Head of caudate nucleus (tissue), 42 donors: ENCODE data around the gene NKX6-2.
"Not testable (repeated sequence)": the region's sequence is repeated elsewhere in the genome, so short reads cannot be mapped to it uniquely, and the experiment has no call there.

Experiments used
- DNase-seq, 42 donors: peaks; one replicate each; pipeline versions ENCODE4 v3.0.0 to v3.0.0-alpha.2; 2020 to 2021; ENCODE audit warnings: mixed read lengths in 7 of 42
- intact Hi-C: fragments of 100-400 bp; cut with DNase I; formaldehyde crosslinking; loops from one replicate; pipeline ENCODE4 v1.15.0; 2022

The NKX6-2 gene

GRCh38 chr10:132803416-132804210 is 17.7 kb upstream of the NKX6-2 start:
- DNase-seq, result peak in 4 of 42 donors; percentile 8 to 28 (median 18)
- intact Hi-C loops, result no loop called here

- DNase-seq, result peak in 3 of 42 donors; percentile 10 to 31 (median 13)
- intact Hi-C loops, result no loop called here
These were observed 16.9 kb upstream of the NKX6-2 start for GRCh38 chr10:132802694-132803320.

DNA sequence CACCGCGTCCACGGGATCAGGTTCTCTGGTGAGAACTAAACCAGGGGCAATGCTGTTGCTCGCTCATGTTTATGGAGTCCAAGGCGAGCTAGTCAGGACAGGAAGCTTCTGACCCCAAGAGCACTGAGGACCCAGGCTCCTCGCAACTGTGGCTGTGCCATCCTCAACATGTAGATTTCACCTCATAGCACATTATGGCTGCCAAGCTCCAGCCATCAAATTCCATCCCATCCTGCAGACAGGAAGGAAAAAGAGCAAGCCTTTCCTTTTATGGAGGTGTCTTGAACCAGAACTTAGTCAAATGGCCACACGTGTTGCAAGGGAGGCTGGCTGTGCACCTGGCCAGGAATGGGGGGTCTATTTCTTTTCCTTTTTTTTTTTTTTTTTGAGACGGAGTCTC is 16.1 kb upstream of the NKX6-2 start:
- no peak for DNase-seq
- intact Hi-C loops, result no loop called here

- intact Hi-C loops, result no loop called here
- DNase-seq, result peak in 6 of 42 donors; percentile 2 to 29 (median 14)
These were observed 13.9 kb upstream of the NKX6-2 start for GRCh38 chr10:132799865-132800264.

DNA sequence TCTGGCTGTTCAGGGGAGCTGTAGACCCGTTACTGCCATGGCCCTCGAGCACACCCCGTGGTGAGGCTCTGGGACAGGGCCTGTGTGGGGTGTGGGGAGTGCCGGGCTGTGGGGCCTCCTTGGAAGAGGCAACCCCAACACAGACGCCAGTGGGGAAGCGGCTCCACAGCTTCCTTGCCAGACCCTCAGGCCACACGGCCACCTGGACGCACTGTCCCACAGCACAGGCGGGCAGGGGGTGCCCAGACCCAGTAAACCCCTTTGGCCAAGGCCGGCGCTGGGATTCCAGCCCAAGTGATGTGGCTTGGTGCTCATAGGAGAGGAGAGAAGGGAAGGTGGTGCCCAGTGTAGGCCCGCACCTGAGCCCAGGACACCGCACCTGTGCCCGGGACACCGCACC is 12.9 kb upstream of the NKX6-2 start:
- intact Hi-C loops, result no loop called here
- peak in 4 of 42 donors; percentile 1 to 28 (median 8) for DNase-seq

- DNase-seq, result peak in 1 of 42 donors; percentile 4
- intact Hi-C loops, result no loop called here
These were observed 12.5 kb upstream of the NKX6-2 start for GRCh38 chr10:132798403-132798802.

DNA sequence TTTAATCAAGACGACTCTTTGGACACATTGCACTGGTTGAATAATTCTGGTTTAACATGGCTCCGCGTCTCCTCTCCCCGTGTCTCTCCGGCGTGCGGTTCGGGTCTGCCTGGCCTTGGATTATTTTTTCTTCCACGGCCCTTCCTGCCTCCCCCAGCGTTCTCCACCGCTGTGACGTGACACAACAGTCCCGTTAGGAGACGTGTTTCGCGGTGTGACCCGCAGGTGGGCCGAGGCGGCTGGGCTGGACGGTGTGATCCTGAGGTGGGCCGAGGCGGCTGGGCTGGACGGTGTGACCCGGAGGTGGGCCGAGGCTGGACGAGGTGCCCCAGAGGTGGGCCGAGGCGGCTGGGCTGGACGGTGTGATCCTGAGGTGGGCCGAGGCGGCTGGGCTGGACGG is 12.0 kb upstream of the NKX6-2 start:
- DNase-seq, result peak in 1 of 42 donors; percentile 3
- intact Hi-C loops, result not testable (repeated sequence)

GRCh38 chr10:132796846-132797245 is 10.9 kb upstream of the NKX6-2 start:
- intact Hi-C loops, result no loop called here
- peak in 2 of 42 donors; percentile 2 to 5 for DNase-seq

GRCh38 chr10:132793871-132794849 is 8.2 kb upstream of the NKX6-2 start:
- DNase-seq, result no peak
- intact Hi-C loops, result no loop called here

- DNase-seq, result no peak
- intact Hi-C loops, result no loop called here
These were observed 7.3 kb upstream of the NKX6-2 start for GRCh38 chr10:132793213-132793612.

DNA sequence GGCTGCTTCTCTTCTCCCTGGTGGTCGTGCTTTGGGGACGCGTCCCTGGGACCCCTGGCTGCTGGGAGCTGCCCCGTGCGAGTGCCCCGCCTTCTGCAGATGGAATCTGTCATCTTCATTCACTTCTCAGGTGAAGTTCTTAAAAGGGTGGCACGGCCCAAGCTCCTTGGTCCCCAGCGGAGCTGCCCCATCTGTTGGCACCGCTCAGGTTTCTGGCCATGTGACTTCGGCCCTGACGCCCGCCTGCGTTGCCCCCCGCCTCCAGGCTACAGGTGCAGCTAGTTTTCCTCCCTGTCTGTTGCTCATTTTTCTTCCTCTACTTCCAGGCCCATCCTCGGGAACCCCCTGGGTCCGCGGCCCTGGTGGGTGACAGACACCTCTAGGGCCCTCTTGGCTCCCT is 6.8 kb upstream of the NKX6-2 start:
- no peak for DNase-seq
- intact Hi-C loops, result no loop called here

- DNase-seq, intact Hi-C loops: not testable (repeated sequence)
These were observed 6.2 kb upstream of the NKX6-2 start for GRCh38 chr10:132792099-132792498.

DNA sequence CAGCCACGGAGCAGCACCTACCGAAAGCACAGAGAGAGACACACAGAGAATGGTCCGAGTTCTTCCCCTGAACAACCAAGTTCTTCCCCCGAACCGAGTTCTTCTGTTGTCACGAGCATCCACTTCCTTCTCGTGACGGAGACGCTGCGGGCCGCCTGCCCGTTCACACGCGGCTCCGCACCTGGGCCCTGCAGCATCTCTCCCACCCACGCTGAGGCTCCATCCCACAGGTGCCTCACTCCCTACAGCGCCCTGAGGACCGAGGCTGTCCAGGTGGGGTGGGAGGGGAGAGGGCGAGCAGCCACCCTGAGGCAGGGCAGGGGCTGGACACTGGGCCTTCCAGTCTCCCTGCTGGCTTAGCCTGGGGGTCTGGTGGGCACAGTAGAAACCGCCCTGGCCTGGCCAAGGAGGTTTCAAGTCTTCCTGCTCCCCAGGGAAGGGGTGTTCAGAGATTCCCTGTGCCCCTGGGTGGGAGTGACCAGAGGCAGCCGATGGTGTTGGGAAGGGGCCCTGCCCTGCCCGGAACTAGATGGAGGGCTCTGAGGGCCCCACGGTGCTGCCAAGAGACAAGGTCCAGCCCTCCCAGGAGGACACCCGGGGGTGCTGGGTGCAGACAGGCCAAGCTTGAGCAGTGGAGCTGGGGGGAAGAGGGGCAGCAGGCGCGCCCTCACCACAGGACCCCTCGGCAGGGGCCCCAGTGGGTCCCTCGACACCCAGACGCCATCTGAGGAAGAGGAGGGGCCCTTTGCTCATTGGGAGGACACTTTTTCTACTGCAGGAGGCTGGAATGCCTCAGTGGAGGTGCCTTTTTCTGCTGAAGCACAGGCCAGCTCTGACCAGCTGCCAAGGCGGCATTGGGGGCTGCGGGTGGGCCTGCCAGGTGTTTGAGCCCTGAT is 5.2 kb upstream of the NKX6-2 start:
- intact Hi-C loops, result no loop called here
- no peak for DNase-seq

DNA sequence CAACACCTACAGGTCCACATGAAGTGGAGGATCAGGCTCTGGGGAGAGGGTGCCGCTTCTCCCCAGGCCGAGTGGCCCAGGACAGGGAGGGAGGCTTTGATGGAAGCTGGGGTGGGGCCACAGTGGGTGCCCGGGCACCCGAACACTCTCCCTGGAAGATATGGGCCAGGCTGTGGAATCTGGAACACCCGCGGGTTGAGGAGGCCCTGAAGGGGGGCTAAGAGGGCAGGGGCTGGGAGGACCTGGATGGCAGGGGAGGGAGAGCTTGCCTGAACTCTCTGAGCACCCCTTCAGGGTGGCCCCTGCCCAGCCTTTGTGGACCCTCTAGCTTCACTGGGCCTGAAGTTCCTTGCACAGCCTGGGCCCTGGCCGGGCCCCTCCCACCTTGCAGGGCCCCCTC is 4.5 kb upstream of the NKX6-2 start:
- no peak for DNase-seq

GRCh38 chr10:132789659-132790148 is 3.8 kb upstream of the NKX6-2 start:
- intact Hi-C loops, result loop anchor here (5.0 kb wide), 2 partner anchors 52 to 137 kb away; no protein-coding TSS in a partner anchor

More for the DNA sequence above, 4.5 kb upstream of the NKX6-2 start:
- intact Hi-C loops, result no loop called here

DNA sequence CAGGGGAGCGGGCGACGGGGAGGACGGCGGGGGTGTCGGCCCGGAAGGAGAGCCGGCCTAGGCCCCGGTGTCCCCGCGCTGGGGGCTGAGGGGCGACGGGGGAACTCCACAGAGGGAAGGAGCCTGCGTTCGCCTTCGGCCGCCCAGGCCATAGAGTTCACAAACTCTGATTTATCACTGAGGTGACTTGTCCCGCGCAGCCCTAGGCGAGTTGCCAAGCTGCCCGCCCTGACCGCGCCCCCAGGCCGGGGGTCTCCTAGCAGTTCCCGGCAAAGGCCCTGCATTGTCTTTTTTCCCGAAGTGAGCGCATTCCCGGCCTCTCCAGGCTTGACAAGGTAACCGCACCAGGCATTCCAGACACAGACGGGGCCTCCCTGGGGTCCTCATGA is 2.9 kb upstream of the NKX6-2 start:
- intact Hi-C loops, result loop anchor here (5.0 kb wide), 2 partner anchors 52 to 137 kb away; no protein-coding TSS in a partner anchor
- no peak for DNase-seq

More at GRCh38 chr10:132789659-132790148, 3.8 kb upstream of the NKX6-2 start:
- DNase-seq, result no peak

- DNase-seq, result peak in 36 of 42 donors; percentile 47 to 87 (median 74)
- intact Hi-C loops, result loop anchor here (5.0 kb wide), 2 partner anchors 51 to 136 kb away; no protein-coding TSS in a partner anchor
These were observed 2.4 kb upstream of the NKX6-2 start for GRCh38 chr10:132788180-132788830.
